ENCODE results near the gene UGGT2.

The UGGT2 gene

DNA sequence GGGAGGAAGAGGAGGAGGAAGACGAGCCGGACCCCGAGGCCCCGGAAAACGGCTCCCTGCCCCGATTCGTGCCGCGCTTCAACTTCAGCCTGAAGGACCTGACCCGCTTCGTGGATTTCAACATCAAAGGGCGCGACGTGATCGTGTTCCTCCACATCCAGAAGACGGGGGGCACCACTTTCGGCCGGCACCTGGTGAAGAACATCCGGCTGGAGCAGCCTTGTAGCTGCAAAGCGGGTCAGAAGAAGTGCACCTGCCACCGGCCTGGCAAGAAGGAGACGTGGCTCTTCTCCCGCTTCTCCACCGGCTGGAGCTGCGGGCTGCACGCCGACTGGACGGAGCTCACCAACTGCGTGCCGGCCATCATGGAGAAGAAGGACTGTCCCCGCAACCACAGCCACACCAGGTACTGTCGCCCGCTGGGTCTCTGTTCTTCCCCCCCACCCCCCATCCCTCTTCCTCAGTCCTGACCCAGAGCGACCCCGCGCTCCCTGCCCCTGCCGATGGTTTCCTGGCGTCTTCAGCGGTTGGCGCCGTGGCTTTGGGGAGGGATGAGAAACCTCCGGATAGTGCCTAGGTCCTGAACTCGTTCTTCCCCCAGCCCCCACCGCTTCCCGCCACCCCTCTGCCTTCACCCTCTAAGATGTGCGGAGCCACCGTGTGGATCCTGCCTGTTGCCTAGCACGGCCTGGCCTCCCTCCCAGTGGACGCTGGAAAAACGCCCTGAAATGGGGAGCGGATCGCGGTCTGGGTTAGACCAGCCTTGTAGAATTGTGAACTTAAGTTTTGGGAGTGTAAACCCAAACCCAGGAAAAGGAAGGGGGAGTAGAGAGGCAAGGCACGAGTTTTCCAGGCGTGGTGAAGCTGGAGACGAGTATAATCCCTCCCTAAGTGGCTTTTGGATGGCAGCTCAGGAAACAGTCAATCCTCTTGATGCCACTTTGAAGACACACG, 38.2 kb upstream of the UGGT2 start:
- Histone ChIP-seq H3K27me3 (ENCODE audit: control insufficient read depth in 3 of 3, insufficient read depth in 3 of 3, low read depth in 1 of 3, low read length in 3 of 3) (peaks cover 5 to 91% (median 27%) of the 10 kb centered on the region in 3 experiments), H4K91ac (ENCODE audit: low read depth, low read length, poor library complexity) (no peak overlapping the region), H3K4me2 (ENCODE audit: insufficient read depth, low read length, poor library complexity, severe bottlenecking) (peak overlapping the region; percentile 94), H3K27ac (replicated peaks; ENCODE audit: low read length) (no peak overlapping the region), H3K23ac (ENCODE audit: low read depth, low read length, poor library complexity) (peak overlapping the region; percentile 10), H3K36me3 (replicated peaks in 1 of 2; ENCODE audit: control insufficient read depth in 2 of 2, insufficient read depth in 2 of 2, low read length in 2 of 2) (no peaks in the 10 kb centered on the region), H2AFZ (ENCODE audit: low read length) (peak overlapping the region; percentile 92), H3K14ac (ENCODE audit: low read length) (no peak overlapping the region), H3K18ac (ENCODE audit: low read length) (peak overlapping the region; percentile 1), H2BK12ac (ENCODE audit: low read length) (no peak overlapping the region), H2BK15ac (ENCODE audit: low read length) (no peak overlapping the region), H3K4ac (ENCODE audit: low read length) (no peak overlapping the region), H3K9me3 (replicated peaks in 1 of 2; ENCODE audit: control insufficient read depth in 2 of 2, insufficient read depth in 1 of 2, low read depth in 1 of 2, low read length in 2 of 2) (no peaks in the 10 kb centered on the region), H3K9ac (ENCODE audit: low read depth, low read length, poor library complexity) (peak overlapping the region; percentile 74), H2AK5ac (ENCODE audit: low read depth, low read length) (no peak overlapping the region), H3K4me1 (ENCODE audit: control insufficient read depth in 2 of 2, insufficient read depth in 1 of 2, low read depth in 1 of 2, low read length in 2 of 2) (peaks cover 0 to 4% of the 10 kb centered on the region in 2 donors), H3K79me1 (ENCODE audit: low read depth, low read length) (no peaks in the 10 kb centered on the region), H3K4me3 (ENCODE audit: low read length in 2 of 2) (peak overlapping the region; percentile 27 to 74), H4K8ac (ENCODE audit: low read depth, low read length) (no peak overlapping the region), H2BK5ac (ENCODE audit: low read length) (no peak overlapping the region), H2BK120ac (ENCODE audit: low read depth, low read length) (no peak overlapping the region)
- WGBS, 2 donors (ENCODE audit: extremely low coverage in 2 of 2, insufficient read length in 2 of 2, insufficient replicate concordance in 1 of 2): no CpG with 5 or more reads among the region's 57 CpGs
- peak; percentile 20 for DNase-seq (ENCODE audit: low spot score)

DNA sequence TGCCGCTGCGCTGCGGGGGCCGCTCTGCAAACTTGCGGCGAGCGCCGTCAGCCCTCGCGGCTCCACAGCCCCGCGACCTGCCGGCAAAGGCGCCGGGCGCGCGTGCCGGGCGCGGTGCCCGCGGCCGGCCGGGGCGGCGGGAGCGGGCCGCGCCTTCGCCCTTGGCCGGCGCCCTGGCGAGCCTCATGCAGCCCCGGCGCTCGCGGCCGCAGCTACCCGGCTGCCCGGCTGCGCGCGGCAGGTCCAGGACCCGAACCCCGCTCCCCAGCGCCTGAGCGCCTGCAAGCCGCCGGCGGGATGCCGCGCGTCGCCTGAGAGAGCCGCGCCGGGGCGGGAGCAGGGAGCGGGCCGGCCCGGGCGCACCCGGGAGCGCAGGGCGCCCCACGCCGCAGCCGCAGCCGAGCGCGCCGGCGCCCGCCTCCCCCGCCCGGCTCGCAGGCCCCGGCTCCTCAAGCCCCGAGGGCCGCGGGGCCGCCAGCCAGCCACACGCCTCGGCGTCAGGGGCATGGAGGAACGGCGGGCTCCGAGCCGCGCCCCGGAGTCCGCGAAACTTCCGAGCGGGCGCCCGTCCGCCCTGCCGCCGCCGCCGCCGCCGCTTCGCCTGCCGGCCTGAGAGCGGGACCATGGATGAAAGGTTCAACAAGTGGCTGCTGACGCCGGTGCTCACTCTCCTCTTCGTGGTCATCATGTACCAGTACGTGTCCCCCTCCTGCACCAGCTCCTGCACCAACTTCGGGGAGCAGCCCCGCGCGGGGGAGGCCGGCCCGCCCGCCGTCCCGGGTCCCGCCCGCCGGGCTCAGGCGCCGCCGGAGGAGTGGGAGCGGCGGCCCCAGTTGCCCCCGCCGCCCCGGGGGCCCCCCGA, 37.3 kb upstream of the UGGT2 start:
- peak overlapping the region; percentile 42 to 74 for H3K4me3 ChIP-seq (ENCODE audit: low read length in 2 of 2)
- no peak overlapping the region for H4K91ac ChIP-seq (ENCODE audit: low read depth, low read length, poor library complexity)
- peak; percentile 11 for DNase-seq (ENCODE audit: low spot score)
- peaks cover 5 to 88% (median 27%) of the 10 kb centered on the region in 3 experiments for H3K27me3 ChIP-seq (ENCODE audit: control insufficient read depth in 3 of 3, insufficient read depth in 3 of 3, low read depth in 1 of 3, low read length in 3 of 3)
- H3K27ac ChIP-seq (replicated peaks; ENCODE audit: low read length): no peak overlapping the region
- no peaks in the 10 kb centered on the region for H3K9me3 ChIP-seq (replicated peaks in 1 of 2; ENCODE audit: control insufficient read depth in 2 of 2, insufficient read depth in 1 of 2, low read depth in 1 of 2, low read length in 2 of 2)
- H3K4me1 ChIP-seq (ENCODE audit: control insufficient read depth in 2 of 2, insufficient read depth in 1 of 2, low read depth in 1 of 2, low read length in 2 of 2): peaks cover 0 to 6% of the 10 kb centered on the region in 2 donors
- no peak overlapping the region for H2BK15ac ChIP-seq (ENCODE audit: low read length)
- H3K4me2 ChIP-seq (ENCODE audit: insufficient read depth, low read length, poor library complexity, severe bottlenecking): peak overlapping the region; percentile 94
- H2BK12ac ChIP-seq (ENCODE audit: low read length): no peak overlapping the region
- no peaks in the 10 kb centered on the region for H3K36me3 ChIP-seq (replicated peaks in 1 of 2; ENCODE audit: control insufficient read depth in 2 of 2, insufficient read depth in 2 of 2, low read length in 2 of 2)
- peak overlapping the region; percentile 84 for H3K14ac ChIP-seq (ENCODE audit: low read length)
- H4K8ac ChIP-seq (ENCODE audit: low read depth, low read length): no peak overlapping the region
- H2BK5ac ChIP-seq (ENCODE audit: low read length): no peak overlapping the region
- H2BK120ac ChIP-seq (ENCODE audit: low read depth, low read length): no peak overlapping the region
- peak overlapping the region; percentile 92 for H2AFZ ChIP-seq (ENCODE audit: low read length)
- H2AK5ac ChIP-seq (ENCODE audit: low read depth, low read length): no peak overlapping the region
- no peaks in the 10 kb centered on the region for H3K79me1 ChIP-seq (ENCODE audit: low read depth, low read length)
- peak overlapping the region; percentile 86 for H3K18ac ChIP-seq (ENCODE audit: low read length)
- no peak overlapping the region for H3K4ac ChIP-seq (ENCODE audit: low read length)
- peak overlapping the region; percentile 67 for H3K9ac ChIP-seq (ENCODE audit: low read depth, low read length, poor library complexity)
- WGBS, 2 donors (ENCODE audit: extremely low coverage in 2 of 2, insufficient read length in 2 of 2, insufficient replicate concordance in 1 of 2): no CpG with 5 or more reads among the region's 133 CpGs
- H3K23ac ChIP-seq (ENCODE audit: low read depth, low read length, poor library complexity): peak overlapping the region; percentile 21

- peak; percentile 57 for DNase-seq (ENCODE audit: low spot score)
- Histone ChIP-seq H3K9me3 (replicated peaks in 1 of 2; ENCODE audit: control insufficient read depth in 2 of 2, insufficient read depth in 1 of 2, low read depth in 1 of 2, low read length in 2 of 2) (no peaks in the 10 kb centered on the region), H3K18ac (ENCODE audit: low read length) (peak within 1 kb of the TSS; percentile 86), H2BK15ac (ENCODE audit: low read length) (no peak within 1 kb of the TSS), H3K9ac (ENCODE audit: low read depth, low read length, poor library complexity) (peak within 1 kb of the TSS; percentile 67), H2BK120ac (ENCODE audit: low read depth, low read length) (no peak within 1 kb of the TSS), H3K27me3 (ENCODE audit: control insufficient read depth in 3 of 3, insufficient read depth in 3 of 3, low read depth in 1 of 3, low read length in 3 of 3) (peaks cover 5 to 88% (median 27%) of the 10 kb centered on the region in 3 experiments), H4K8ac (ENCODE audit: low read depth, low read length) (no peak within 1 kb of the TSS), H3K4me2 (ENCODE audit: insufficient read depth, low read length, poor library complexity, severe bottlenecking) (peak within 1 kb of the TSS; percentile 94), H3K4ac (ENCODE audit: low read length) (no peak within 1 kb of the TSS), H2AFZ (ENCODE audit: low read length) (peak within 1 kb of the TSS; percentile 92), H3K79me1 (ENCODE audit: low read depth, low read length) (no peaks in the 10 kb centered on the region), H2AK5ac (ENCODE audit: low read depth, low read length) (no peak within 1 kb of the TSS), H3K36me3 (replicated peaks in 1 of 2; ENCODE audit: control insufficient read depth in 2 of 2, insufficient read depth in 2 of 2, low read length in 2 of 2) (no peaks in the 10 kb centered on the region), H3K23ac (ENCODE audit: low read depth, low read length, poor library complexity) (peak within 1 kb of the TSS; percentile 21), H2BK5ac (ENCODE audit: low read length) (no peak within 1 kb of the TSS), H3K14ac (ENCODE audit: low read length) (peak within 1 kb of the TSS; percentile 84), H2BK12ac (ENCODE audit: low read length) (no peak within 1 kb of the TSS), H3K4me3 (ENCODE audit: low read length in 2 of 2) (peak within 1 kb of the TSS; percentile 42 to 74), H3K4me1 (ENCODE audit: control insufficient read depth in 2 of 2, insufficient read depth in 1 of 2, low read depth in 1 of 2, low read length in 2 of 2) (peaks cover 0 to 6% of the 10 kb centered on the region in 2 donors), H3K27ac (replicated peaks; ENCODE audit: low read length) (no peak within 1 kb of the TSS), H4K91ac (ENCODE audit: low read depth, low read length, poor library complexity) (no peak within 1 kb of the TSS)
- no CpG with 5 or more reads among the region's 35 CpGs for WGBS, 2 donors (ENCODE audit: extremely low coverage in 2 of 2, insufficient read length in 2 of 2, insufficient replicate concordance in 1 of 2)
These were observed 36.6 kb upstream of the UGGT2 start, which contains the start of gene HS6ST3 for GRCh38 chr13:96089749-96090239. Gene HS6ST3 (plus strand): TSS chr13:96090107.

Data from neuronal stem cell (in vitro differentiated cells).